Transverse colon (tissue), 4 donors: Measurements from ENCODE around the gene ZNF165.

Experiments used
- EP300 ChIP-seq: sonication (generic); formaldehyde crosslinking; IDR thresholded peaks from one replicate; pipeline ENCODE4 v1.6.1; 2017; ENCODE audit warnings: antibody characterized with exemption, low read depth
- POLR2A ChIP-seq: fragments of 450-650 bp; IDR thresholded peaks from one replicate; pipeline ENCODE4 v1.6.1; 2016; ENCODE audit warnings: antibody characterized with exemption, mild to moderate bottlenecking, moderate library complexity
- POLR2AphosphoS5 ChIP-seq, 3 donors: sonication (generic); formaldehyde crosslinking; IDR thresholded peaks; one replicate each; pipeline ENCODE4 v1.6.1; 2016; ENCODE audit warnings: antibody characterized with exemption in 3 of 3
- TF ChIP-seq, protein P1 (sequence below), 5 experiments: fragments of 200-600 bp in 3 of 5; fragments of 450-650 bp in 2 of 5; sonication (generic) in 3 of 5; IDR thresholded peaks; 1 replicate in 2 of 5; 2 replicates in 3 of 5; pipeline ENCODE4 v1.5.1; 2016 to 2017; ENCODE audit warnings: antibody characterized with exemption in 5 of 5, inconsistent platforms in 3 of 5, mild to moderate bottlenecking in 2 of 5, moderate library complexity in 1 of 5

GRCh38 chr6:28118217-28118616 lies 37.8 kb downstream of the ZNF165 start:
- TF ChIP-seq, protein P1, sequence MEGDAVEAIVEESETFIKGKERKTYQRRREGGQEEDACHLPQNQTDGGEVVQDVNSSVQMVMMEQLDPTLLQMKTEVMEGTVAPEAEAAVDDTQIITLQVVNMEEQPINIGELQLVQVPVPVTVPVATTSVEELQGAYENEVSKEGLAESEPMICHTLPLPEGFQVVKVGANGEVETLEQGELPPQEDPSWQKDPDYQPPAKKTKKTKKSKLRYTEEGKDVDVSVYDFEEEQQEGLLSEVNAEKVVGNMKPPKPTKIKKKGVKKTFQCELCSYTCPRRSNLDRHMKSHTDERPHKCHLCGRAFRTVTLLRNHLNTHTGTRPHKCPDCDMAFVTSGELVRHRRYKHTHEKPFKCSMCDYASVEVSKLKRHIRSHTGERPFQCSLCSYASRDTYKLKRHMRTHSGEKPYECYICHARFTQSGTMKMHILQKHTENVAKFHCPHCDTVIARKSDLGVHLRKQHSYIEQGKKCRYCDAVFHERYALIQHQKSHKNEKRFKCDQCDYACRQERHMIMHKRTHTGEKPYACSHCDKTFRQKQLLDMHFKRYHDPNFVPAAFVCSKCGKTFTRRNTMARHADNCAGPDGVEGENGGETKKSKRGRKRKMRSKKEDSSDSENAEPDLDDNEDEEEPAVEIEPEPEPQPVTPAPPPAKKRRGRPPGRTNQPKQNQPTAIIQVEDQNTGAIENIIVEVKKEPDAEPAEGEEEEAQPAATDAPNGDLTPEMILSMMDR (IDR thresholded peaks at IDR 0.05) = no peak
- TF ChIP-seq POLR2A (no peak), POLR2AphosphoS5 (IDR thresholded peaks at IDR 0.05) (no peak), EP300 (no peak)
